ENCODE measurements around the gene FNDC11. TPM values are rescaled to one million over a fixed set of nuclear protein-coding genes. Genes with fewer than 3 reads are reported as not detected.

FNDC11 gene
- total and polyA plus RNA-seq, 2 of the 13 experiments (the other 11 are each of a cell fraction or from before 2014, with no cell fraction given) = 0.07 TPM; not detected in 1

DNA sequence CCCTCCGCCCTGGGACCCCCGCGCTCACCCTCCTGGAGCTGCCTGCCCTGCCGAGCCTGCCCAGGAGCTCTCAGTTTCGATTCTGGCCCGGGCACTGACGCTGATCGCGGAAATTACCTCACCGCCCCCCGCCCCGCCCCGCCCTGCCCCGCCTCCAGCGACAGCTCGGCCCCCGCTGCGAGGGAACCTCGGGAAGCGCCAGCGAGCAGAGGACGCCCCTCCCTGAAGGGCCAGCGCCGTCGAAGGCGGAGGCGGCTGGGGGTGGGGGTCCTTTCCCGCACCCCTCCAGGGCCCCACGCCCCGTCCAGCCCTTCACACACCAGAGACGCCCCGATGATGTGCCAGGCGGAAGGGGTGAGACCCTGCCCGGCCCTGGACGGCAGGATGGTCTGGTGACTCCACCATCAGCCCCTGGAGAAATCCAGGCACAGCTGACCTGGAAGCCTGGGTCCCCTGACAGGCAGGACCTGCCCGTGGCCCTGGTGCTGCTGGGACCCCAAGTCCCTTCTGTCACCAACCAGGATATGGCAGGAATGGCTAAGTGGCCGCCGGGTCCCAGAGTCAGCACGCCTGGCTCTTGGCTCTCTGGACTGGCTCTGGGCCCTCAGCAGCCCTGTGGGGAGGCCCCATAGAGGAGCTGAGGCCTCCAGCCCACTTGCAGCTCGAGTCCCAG is 20.3 kb downstream of the FNDC11 start, which contains the start of gene HELZ2 (continued):
- no peak for TF ChIP-seq ZNF329 (CRISPR knock-in tag; IDR thresholded peaks at IDR 0.05; ENCODE audit: low read depth)
- no peak for TF ChIP-seq POGK (CRISPR knock-in tag; conservative IDR thresholded peaks at IDR 0.05)
- peak; percentile 72; the same call in 1 of the 2 replicates for TF ChIP-seq YEATS4 (CRISPR knock-in tag; IDR thresholded peaks at IDR 0.05; ENCODE audit: borderline replicate concordance)
- TF ChIP-seq, protein P1, sequence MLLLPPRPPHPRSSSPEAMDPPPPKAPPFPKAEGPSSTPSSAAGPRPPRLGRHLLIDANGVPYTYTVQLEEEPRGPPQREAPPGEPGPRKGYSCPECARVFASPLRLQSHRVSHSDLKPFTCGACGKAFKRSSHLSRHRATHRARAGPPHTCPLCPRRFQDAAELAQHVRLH (CRISPR knock-in tag; IDR thresholded peaks at IDR 0.05; ENCODE audit: borderline replicate concordance, low read depth) = no peak
- no peak for TF ChIP-seq ZNF468 (CRISPR knock-in tag; IDR thresholded peaks at IDR 0.05)
- no peak for TF ChIP-seq TOE1 (CRISPR knock-in tag; IDR thresholded peaks at IDR 0.05)
- no peak for TF ChIP-seq HHEX (CRISPR knock-in tag; IDR thresholded peaks at IDR 0.05)
- TF ChIP-seq SETDB1 (CRISPR knock-in tag; IDR thresholded peaks at IDR 0.05; ENCODE audit: borderline replicate concordance) = no peak
- no peak for TF ChIP-seq GRHL1 (CRISPR knock-in tag; conservative IDR thresholded peaks at IDR 0.05)
- no peak for TF ChIP-seq FOXO4 (CRISPR knock-in tag; conservative IDR thresholded peaks at IDR 0.05)
- TF ChIP-seq, protein P2, sequence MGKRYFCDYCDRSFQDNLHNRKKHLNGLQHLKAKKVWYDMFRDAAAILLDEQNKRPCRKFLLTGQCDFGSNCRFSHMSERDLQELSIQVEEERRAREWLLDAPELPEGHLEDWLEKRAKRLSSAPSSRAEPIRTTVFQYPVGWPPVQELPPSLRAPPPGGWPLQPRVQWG (CRISPR knock-in tag; IDR thresholded peaks at IDR 0.05; ENCODE audit: borderline replicate concordance, low read depth) = no peak
- no peak for TF ChIP-seq ZBTB10 (CRISPR knock-in tag; IDR thresholded peaks at IDR 0.05; ENCODE audit: borderline replicate concordance)
- TF ChIP-seq TEAD3 (CRISPR knock-in tag; optimal IDR thresholded peaks at IDR 0.05; ENCODE audit: borderline replicate concordance) = peak; percentile 56
- no peak; the same call in 1 of the 2 replicates for TF ChIP-seq ZNF441 (CRISPR knock-in tag; IDR thresholded peaks at IDR 0.05; ENCODE audit: borderline replicate concordance)
- TF ChIP-seq ZNF883 (CRISPR knock-in tag; IDR thresholded peaks at IDR 0.05; ENCODE audit: not compliant biosample characterization) = peak; percentile 52
- no peak for TF ChIP-seq HES4 (CRISPR knock-in tag; IDR thresholded peaks at IDR 0.05; ENCODE audit: borderline replicate concordance)
- TF ChIP-seq RXRA (CRISPR knock-in tag; IDR thresholded peaks at IDR 0.05) = peak; percentile 67; the same call in 1 of the 2 replicates
- no peak for TF ChIP-seq ZNF337 (CRISPR knock-in tag; IDR thresholded peaks at IDR 0.05; ENCODE audit: borderline replicate concordance, low read depth)

Measured in HepG2 (cell line).